ENCODE data around the gene CNKSR2. TPM values are rescaled to one million over a fixed set of nuclear protein-coding genes. Genes with fewer than 3 reads are reported as not detected.

The CNKSR2 gene
- total RNA-seq, 1 experiment from 2014 or later: not detected

- no peak for DNase-seq (ENCODE audit: low read depth)
Observed at GRCh38 chrX:21606002-21606401, 231.8 kb downstream of the CNKSR2 start.

GRCh38 chrX:21610168-21610567 lies 235.9 kb downstream of the CNKSR2 start:
- DNase-seq (ENCODE audit: low read depth): no peak

GRCh38 chrX:21612154-21612553 lies 237.9 kb downstream of the CNKSR2 start:
- no peak for DNase-seq (ENCODE audit: low read depth)

- DNase-seq (ENCODE audit: low read depth): no peak
Observed at GRCh38 chrX:21616386-21616785, 242.2 kb downstream of the CNKSR2 start.

DNA sequence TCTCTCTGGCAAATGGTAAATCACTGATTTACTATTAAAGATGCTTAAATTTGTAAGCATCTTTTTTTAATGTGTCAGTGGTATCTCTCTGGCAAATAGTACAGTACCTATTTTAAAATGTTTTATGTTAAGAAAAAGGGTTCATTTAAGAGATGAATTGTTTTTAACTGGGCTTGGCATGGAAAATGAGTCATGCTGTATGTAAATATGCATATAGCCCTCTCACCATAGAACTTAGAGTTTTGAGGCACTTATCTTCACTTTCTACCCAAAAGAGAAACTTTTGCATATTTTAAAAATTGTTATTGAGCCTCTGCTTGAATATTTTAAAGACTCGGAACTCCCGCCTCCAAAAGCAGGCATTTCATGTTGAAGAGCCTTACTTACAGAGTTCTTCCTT lies 246.0 kb downstream of the CNKSR2 start:
- no peak for DNase-seq (ENCODE audit: low read depth)

GRCh38 chrX:21623778-21624501 lies 249.7 kb downstream of the CNKSR2 start:
- no peak for DNase-seq (ENCODE audit: low read depth)

DNA sequence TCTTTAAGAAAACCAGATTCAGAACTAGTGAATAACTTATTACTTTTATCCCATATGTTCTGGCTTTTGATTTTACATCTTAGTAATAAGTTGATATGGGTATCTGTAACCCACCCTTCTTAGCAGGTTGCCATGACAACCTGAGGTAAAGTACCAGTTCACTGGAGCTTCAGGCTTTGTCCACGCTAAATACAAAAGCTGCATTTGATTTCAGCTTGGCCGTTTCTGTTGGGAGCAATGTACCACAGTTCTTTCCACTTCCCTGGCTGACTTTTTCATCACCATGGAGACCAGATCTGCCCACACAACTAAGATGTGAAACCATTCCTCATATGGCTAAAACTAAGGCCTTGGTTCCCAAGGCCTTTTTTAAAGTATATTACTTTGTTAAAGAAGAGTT lies 257.8 kb downstream of the CNKSR2 start:
- no peak for DNase-seq (ENCODE audit: low read depth)

DNA sequence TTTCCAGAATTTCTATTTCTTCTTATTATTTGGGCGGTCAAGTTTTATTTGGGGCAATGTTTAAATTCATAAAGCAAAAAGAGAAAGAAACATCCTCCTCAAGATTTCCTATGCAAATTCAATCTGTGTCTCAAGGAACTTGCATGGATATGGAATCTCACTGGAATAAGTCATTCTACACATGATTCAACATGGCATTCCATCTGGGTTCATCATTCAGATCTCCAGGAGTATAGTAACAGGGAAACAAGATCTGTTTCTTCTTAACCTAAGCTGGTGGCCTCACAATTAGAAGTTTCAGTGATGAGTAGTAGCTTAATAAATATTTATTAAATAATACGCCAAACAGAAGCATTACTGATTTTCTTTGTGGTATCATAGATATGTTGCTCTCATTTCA lies 264.1 kb downstream of the CNKSR2 start:
- peak; percentile 1 for DNase-seq (ENCODE audit: low read depth)

GRCh38 chrX:21639775-21640174 lies 265.6 kb downstream of the CNKSR2 start:
- no peak for DNase-seq (ENCODE audit: low read depth)

- DNase-seq (ENCODE audit: low read depth): no peak
Observed at GRCh38 chrX:21645431-21645830, 271.2 kb downstream of the CNKSR2 start.

DNA sequence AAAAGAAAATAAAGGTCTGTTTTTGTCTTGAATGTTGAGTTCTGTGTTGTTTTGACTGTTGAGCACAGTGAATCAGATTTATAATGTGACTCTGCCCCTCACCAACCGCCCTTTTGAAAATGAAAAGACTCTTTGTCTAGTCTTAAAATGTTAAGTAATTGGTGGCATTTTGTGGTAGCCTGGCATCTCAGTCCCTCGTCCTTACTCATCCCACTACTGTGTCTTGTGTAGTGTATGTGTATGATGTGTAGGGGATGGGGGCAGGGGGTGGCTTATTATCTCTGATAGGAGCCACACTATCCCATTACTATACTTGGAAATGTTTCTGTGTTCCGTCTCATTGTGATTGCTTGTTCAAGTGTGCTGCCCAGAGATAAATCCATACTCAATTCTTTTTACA lies 271.7 kb downstream of the CNKSR2 start:
- DNase-seq (ENCODE audit: low read depth): no peak

DNA sequence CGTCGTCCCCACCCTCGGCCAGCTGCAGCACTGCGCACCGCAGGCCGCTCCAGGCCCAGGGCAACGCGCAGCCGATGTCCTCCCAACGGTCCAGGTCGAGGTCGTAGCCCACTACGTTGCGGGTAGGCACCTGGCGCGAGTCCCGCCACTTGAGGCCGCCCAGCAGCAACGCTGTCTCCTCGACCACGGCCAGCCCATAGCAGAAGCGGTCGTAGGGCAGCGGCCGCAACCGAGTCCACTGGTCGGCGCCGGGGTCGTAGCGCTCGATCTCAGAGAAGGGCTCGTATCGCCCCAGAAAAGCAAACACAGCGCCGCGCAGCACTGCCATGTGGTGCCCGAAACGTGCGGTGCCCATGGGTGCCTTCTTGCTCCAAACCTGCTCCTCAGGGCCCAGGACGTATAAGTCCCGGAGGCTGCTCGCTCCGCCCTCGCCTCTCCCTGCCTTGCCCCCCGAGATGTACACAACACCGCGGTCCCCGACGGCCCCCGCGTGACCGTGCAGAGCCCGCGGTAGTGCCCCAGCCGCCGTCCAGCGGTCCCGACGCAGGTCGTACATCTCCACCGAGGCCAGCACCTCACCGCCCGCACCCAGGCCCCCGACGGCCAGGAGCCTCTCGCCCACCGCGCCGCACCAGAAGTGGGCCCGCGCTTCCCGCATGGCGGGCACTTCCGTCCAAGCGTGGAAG lies 281.8 kb downstream of the CNKSR2 start:
- no peak for DNase-seq (ENCODE audit: low read depth)

- DNase-seq (ENCODE audit: low read depth): no peak
Observed at GRCh38 chrX:21656587-21657317, 282.5 kb downstream of the CNKSR2 start.

DNA sequence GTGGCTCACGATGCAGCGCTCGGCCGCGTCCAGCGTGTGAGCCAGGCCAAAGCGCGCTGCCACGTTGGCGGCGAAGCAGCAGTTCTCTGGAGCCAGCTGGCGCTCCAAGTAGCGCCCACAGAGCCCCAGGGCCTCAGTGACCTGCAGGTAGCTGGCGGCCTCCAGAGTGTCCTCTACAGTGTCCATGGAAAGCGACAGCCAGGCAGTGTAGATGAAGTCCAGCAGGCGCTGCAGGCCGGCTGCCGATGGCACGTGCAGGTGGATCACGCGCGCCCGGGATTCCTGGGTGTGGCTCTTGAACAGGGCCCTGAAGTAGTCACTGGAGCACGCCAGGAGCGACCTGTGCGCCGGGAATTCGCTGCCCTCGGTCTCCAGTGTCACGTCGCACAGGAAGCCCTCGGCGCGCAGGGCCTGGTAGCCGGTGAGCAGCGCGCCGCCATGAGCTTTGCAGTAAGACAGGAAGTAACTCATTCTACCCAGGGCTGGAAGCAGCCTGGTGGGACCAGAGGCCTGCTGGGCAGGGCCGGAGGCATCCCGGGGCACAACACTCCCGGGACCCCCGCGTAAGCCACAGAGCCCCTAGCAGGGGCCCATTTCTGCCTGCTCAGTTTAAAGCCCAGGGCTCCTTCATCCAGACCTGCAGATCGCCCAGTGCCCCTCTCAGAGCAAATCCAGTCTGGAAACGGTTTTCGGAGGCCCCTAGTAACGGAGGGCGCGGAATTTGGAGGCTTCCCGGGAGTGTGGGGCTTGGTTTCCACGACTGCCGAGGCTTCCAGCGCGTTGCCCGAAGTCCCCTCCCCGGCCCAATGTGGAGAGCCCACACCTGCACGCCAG lies 283.3 kb downstream of the CNKSR2 start:
- DNase-seq (ENCODE audit: low read depth): no peak

GRCh38 chrX:21658152-21658737 lies 284.0 kb downstream of the CNKSR2 start, which contains the start of gene KLHL34:
KLHL34 (minus strand) TSS chrX:21658330; CDS start chrX:21657788, 542 bp downstream.
- DNase-seq (ENCODE audit: low read depth): no peak

DNA sequence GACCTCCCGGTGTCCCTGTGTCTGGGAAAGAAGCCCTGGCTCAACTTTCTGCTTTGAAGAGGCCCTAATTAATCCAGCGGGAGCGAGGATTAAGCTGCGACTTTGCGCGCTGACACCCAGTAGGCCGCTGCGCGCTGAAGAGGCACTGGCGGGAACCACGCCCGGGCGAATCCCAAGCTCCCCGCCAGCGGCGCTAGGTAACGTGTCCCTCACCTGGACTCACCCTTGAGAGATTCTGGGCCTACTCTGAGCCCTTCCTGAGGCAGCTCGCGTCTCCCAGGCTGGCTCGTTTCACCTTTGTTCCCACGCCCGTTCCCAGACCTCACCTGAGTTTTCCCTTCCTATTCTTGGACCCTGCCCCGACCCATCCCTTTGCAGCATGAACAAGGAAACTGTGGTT lies 284.5 kb downstream of the CNKSR2 start:
- no peak for DNase-seq (ENCODE audit: low read depth)

DNA sequence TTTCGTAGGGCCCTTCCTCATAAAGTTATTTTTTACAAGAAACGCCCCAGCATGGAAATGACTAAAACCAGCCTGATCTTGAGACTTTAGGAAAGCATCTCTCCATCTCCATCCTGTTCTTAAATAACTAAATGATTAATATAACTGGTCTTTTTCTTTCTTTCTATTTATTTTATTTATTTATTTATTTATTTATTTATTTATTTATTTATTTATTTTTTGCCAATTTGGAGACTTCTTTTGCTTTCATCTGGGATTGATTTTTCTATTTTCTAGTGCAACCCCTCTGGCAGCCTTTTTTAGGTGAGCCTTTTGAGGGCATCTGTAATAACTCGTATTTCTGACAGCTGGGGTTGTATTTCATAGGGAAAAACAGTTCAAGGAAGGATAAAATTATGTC lies 285.1 kb downstream of the CNKSR2 start:
- no peak for DNase-seq (ENCODE audit: low read depth)

DNA sequence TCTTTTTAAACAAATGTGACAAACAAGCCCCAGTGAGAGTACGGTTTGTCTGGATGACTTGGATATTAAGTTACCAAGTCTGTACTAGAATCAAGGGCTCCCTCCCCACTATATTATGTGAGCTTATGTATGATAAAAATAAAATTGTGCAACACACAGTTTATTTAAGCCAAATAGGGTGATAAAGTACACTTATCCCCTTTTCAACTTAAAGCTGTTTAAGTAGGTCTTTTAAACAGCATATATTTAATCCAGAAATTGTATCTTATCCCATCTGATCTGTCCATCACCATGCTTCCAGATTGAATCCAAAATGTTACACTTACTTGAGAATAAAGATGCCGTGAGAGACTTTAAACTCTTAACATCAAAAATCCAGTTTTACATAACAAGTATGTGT lies 285.9 kb downstream of the CNKSR2 start:
- DNase-seq (ENCODE audit: low read depth): no peak

- DNase-seq (ENCODE audit: low read depth): no peak
Observed at GRCh38 chrX:21661316-21661715, 287.1 kb downstream of the CNKSR2 start.

GRCh38 chrX:21662761-21663160 lies 288.5 kb downstream of the CNKSR2 start:
- DNase-seq (ENCODE audit: low read depth): no peak

GRCh38 chrX:21666252-21666651 lies 292.0 kb downstream of the CNKSR2 start:
- no peak for DNase-seq (ENCODE audit: low read depth)

Data from M059J (cell line).